HepG2 (cell line): ENCODE results near the gene HOXA5. TPM values are rescaled to one million over a fixed set of nuclear protein-coding genes. Genes with fewer than 3 reads are reported as not detected.

Experiments used
- EEA1 ChIP-seq: sonication (generic); formaldehyde crosslinking; IDR thresholded peaks from 2 replicates; pipeline ENCODE4 v1.5.1; 2020; ENCODE audit warnings: mild to moderate bottlenecking, missing genetic modification reagents, borderline replicate concordance
- MAFK ChIP-seq, 2 experiments: IDR thresholded peaks in 1 of 2; conservative IDR thresholded peaks in 1 of 2; 2 replicates each; pipeline ENCODE4 v1.6.1; 2011; ENCODE audit warnings: improper control_type of control experiment in 2 of 2, low read length in 2 of 2
- PRPF4 ChIP-seq: fragments of 200-400 bp; formaldehyde crosslinking; IDR thresholded peaks from 2 replicates; pipeline ENCODE4 v1.6.1; 2016; ENCODE audit warnings: low read length, low read depth; ENCODE audit not compliant: poor library complexity, severe bottlenecking
- ZNF10 ChIP-seq: sonication (generic); formaldehyde crosslinking; IDR thresholded peaks from 2 replicates; pipeline ENCODE4 v1.4.0; 2020; ENCODE audit warnings: mild to moderate bottlenecking, low read depth, missing genetic modification reagents, borderline replicate concordance
- ZNF101 ChIP-seq: sonication (generic); formaldehyde crosslinking; IDR thresholded peaks from 2 replicates; pipeline ENCODE4 v1.4.0; 2020; ENCODE audit warnings: mild to moderate bottlenecking, low read depth, missing genetic modification reagents, borderline replicate concordance
- ZNF180 ChIP-seq: sonication (generic); formaldehyde crosslinking; IDR thresholded peaks from 2 replicates; pipeline ENCODE4 v1.4.0; 2020; ENCODE audit warnings: low read depth, missing genetic modification reagents, borderline replicate concordance
- ZNF282 ChIP-seq: fragments of 450-650 bp; IDR thresholded peaks from 2 replicates; pipeline ENCODE4 v1.6.1; 2018; ENCODE audit not compliant: partially characterized antibody
- ZNF335 ChIP-seq: sonication (generic); formaldehyde crosslinking; IDR thresholded peaks from 2 replicates; pipeline ENCODE4 v1.4.0; 2020; ENCODE audit warnings: missing genetic modification reagents
- ZNF749 ChIP-seq: sonication (generic); formaldehyde crosslinking; IDR thresholded peaks from 2 replicates; pipeline ENCODE4 v1.8.0; 2022; ENCODE audit warnings: mild to moderate bottlenecking, missing genetic modification reagents, moderate library complexity, borderline replicate concordance
- ZSCAN29 ChIP-seq: sonication (generic); formaldehyde crosslinking; conservative IDR thresholded peaks from 2 replicates; pipeline ENCODE4 v1.4.0; 2020; ENCODE audit warnings: mild to moderate bottlenecking, missing genetic modification reagents
- polyA plus RNA-seq, 8 experiments: library from polyadenylated mRNA; depleted of rRNA in 3 of 8; stranded (reverse) in 7 of 8; unstranded in 1 of 8; fragments of >200 nt; fragmentation: Illumina TruSeq in 4 of 8; extraction: Trizol in 4 of 8; gene quantifications; 2 replicates each; pipeline versions ENCODE4 v1.2.1 to v1.2.3, GENCODE V29; 2011 to 2016; ENCODE audit warnings: low read depth in 4 of 8, missing spikeins in 1 of 8, mixed read lengths in 1 of 8; ENCODE audit not compliant: insufficient read depth in 1 of 8
- total RNA-seq, 5 experiments: library from RNA; depleted of rRNA; stranded (reverse); fragments of >200 nt; fragmentation: Illumina TruSeq; extraction: Trizol; gene quantifications; 2 replicates each; pipeline ENCODE4 v1.2.3, GENCODE V29; 2016; ENCODE audit warnings: low read depth in 1 of 5
- TF ChIP-seq, protein P1 (sequence below): sonication (generic); formaldehyde crosslinking; IDR thresholded peaks from 2 replicates; pipeline ENCODE4 v1.8.1; 2022; ENCODE audit warnings: low read depth, mild to moderate bottlenecking, missing genetic modification reagents
- TF ChIP-seq, protein P2 (sequence below), 2 experiments: sonication (generic) in 1 of 2; formaldehyde crosslinking in 1 of 2; IDR thresholded peaks; 2 replicates each; pipeline versions ENCODE4 v1.4.0 to v1.6.1; 2016 to 2020; ENCODE audit warnings: borderline replicate concordance in 1 of 2, low read depth in 1 of 2, mild to moderate bottlenecking in 1 of 2, missing genetic modification reagents in 1 of 2
- TF ChIP-seq, protein P3 (sequence below): sonication (generic); formaldehyde crosslinking; IDR thresholded peaks from 2 replicates; pipeline ENCODE4 v1.4.0; 2020; ENCODE audit warnings: missing genetic modification reagents
- TF ChIP-seq, protein P4 (sequence below): sonication (generic); formaldehyde crosslinking; IDR thresholded peaks from 2 replicates; pipeline ENCODE4 v1.5.0; 2020; ENCODE audit warnings: missing genetic modification reagents

The HOXA5 gene
- total and polyA plus RNA-seq, 2 of the 13 experiments (the other 11 are each of a cell fraction or from before 2014, with no cell fraction given): 3.2 to 3.6 TPM

DNA sequence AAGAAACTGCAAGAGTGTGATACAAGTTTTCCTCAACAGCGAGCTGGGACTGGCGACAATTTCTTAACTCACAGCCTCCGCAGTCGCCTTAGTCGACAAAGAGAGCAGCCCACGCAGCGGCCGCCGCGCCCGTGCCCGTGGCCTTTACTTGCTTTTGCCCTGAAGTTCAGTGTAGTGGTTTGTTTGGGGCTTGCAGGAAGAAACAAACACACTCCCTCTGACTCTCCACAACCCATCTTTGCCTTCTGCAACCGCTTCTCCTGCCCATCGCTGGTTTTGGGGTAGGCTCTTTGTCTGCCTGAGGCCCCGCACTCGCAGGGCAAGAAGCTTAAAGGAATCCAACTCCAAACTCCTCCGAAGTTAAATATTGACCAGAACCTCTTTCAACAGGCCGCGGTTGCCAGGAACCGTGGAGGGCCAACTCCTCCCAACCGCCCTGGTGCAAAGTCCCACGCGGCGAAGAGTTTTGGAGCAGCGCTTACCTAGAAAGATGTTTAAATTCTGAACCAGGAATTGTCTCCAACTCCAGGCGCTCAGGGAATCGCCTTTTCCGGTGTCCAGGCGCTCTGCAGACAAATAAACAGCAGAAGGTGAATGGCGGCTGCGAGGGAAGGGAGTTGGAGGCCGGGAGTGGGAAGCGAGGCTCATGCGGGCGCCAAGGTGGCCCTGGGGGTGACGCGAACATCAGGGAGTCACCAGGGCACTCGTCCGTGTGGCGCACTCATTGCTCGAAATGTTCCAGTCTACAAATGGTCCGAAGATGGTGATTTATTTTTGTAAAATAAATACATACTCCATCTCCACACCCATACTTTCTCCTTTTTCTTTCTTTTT, 21.2 kb downstream of the HOXA5 start (continued):
- TF ChIP-seq ZNF749 (CRISPR knock-in tag) (no peak), ZNF101 (CRISPR knock-in tag) (no peak), PRPF4 (no peak), ZNF335 (CRISPR knock-in tag) (peak; percentile 60; the same call in 1 of the 2 replicates), MAFK (conservative IDR thresholded peaks at IDR 0.05 in 1 of 2, IDR thresholded peaks at IDR 0.05 in 1 of 2; ENCODE audit: low read length in 2 of 2) (no peak), EEA1 (CRISPR knock-in tag) (no peak), ZNF10 (CRISPR knock-in tag) (no peak), ZNF282 (no peak), ZSCAN29 (CRISPR knock-in tag) (no peak; the same call in 1 of the 2 replicates), ZNF180 (CRISPR knock-in tag) (no peak)
- TF ChIP-seq, protein P1, sequence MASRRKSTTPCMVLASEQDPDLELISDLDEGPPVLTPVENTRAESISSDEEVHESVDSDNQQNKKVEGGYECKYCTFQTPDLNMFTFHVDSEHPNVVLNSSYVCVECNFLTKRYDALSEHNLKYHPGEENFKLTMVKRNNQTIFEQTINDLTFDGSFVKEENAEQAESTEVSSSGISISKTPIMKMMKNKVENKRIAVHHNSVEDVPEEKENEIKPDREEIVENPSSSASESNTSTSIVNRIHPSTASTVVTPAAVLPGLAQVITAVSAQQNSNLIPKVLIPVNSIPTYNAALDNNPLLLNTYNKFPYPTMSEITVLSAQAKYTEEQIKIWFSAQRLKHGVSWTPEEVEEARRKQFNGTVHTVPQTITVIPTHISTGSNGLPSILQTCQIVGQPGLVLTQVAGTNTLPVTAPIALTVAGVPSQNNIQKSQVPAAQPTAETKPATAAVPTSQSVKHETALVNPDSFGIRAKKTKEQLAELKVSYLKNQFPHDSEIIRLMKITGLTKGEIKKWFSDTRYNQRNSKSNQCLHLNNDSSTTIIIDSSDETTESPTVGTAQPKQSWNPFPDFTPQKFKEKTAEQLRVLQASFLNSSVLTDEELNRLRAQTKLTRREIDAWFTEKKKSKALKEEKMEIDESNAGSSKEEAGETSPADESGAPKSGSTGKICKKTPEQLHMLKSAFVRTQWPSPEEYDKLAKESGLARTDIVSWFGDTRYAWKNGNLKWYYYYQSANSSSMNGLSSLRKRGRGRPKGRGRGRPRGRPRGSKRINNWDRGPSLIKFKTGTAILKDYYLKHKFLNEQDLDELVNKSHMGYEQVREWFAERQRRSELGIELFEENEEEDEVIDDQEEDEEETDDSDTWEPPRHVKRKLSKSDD (CRISPR knock-in tag): no peak
- TF ChIP-seq, protein P2, sequence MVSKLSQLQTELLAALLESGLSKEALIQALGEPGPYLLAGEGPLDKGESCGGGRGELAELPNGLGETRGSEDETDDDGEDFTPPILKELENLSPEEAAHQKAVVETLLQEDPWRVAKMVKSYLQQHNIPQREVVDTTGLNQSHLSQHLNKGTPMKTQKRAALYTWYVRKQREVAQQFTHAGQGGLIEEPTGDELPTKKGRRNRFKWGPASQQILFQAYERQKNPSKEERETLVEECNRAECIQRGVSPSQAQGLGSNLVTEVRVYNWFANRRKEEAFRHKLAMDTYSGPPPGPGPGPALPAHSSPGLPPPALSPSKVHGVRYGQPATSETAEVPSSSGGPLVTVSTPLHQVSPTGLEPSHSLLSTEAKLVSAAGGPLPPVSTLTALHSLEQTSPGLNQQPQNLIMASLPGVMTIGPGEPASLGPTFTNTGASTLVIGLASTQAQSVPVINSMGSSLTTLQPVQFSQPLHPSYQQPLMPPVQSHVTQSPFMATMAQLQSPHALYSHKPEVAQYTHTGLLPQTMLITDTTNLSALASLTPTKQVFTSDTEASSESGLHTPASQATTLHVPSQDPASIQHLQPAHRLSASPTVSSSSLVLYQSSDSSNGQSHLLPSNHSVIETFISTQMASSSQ (IDR thresholded peaks at IDR 0.05; ENCODE audit: low read depth): peak; percentile 97
- TF ChIP-seq, protein P2 (CRISPR knock-in tag; IDR thresholded peaks at IDR 0.05; ENCODE audit: borderline replicate concordance): peak; percentile 99
- TF ChIP-seq, protein P3, sequence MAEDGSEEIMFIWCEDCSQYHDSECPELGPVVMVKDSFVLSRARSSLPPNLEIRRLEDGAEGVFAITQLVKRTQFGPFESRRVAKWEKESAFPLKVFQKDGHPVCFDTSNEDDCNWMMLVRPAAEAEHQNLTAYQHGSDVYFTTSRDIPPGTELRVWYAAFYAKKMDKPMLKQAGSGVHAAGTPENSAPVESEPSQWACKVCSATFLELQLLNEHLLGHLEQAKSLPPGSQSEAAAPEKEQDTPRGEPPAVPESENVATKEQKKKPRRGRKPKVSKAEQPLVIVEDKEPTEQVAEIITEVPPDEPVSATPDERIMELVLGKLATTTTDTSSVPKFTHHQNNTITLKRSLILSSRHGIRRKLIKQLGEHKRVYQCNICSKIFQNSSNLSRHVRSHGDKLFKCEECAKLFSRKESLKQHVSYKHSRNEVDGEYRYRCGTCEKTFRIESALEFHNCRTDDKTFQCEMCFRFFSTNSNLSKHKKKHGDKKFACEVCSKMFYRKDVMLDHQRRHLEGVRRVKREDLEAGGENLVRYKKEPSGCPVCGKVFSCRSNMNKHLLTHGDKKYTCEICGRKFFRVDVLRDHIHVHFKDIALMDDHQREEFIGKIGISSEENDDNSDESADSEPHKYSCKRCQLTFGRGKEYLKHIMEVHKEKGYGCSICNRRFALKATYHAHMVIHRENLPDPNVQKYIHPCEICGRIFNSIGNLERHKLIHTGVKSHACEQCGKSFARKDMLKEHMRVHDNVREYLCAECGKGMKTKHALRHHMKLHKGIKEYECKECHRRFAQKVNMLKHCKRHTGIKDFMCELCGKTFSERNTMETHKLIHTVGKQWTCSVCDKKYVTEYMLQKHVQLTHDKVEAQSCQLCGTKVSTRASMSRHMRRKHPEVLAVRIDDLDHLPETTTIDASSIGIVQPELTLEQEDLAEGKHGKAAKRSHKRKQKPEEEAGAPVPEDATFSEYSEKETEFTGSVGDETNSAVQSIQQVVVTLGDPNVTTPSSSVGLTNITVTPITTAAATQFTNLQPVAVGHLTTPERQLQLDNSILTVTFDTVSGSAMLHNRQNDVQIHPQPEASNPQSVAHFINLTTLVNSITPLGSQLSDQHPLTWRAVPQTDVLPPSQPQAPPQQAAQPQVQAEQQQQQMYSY (CRISPR knock-in tag): peak; percentile 62; the same call in 1 of the 2 replicates
- TF ChIP-seq, protein P4, sequence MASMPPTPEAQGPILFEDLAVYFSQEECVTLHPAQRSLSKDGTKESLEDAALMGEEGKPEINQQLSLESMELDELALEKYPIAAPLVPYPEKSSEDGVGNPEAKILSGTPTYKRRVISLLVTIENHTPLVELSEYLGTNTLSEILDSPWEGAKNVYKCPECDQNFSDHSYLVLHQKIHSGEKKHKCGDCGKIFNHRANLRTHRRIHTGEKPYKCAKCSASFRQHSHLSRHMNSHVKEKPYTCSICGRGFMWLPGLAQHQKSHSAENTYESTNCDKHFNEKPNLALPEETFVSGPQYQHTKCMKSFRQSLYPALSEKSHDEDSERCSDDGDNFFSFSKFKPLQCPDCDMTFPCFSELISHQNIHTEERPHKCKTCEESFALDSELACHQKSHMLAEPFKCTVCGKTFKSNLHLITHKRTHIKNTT: no peak
